Measurements from ENCODE around the gene SVEP1.
"Not testable (repeated sequence)": the region's sequence is repeated elsewhere in the genome, so short reads cannot be mapped to it uniquely, and the experiment has no call there.

Gene SVEP1

GRCh38 chr9:110579034-110579861 is at the start of gene SVEP1:
TSS of gene SVEP1 (minus strand) at chr9:110579741. CDS start at chr9:110579543, 198 bp downstream.
- no peak for DNase-seq (ENCODE audit: low spot score)

DNA sequence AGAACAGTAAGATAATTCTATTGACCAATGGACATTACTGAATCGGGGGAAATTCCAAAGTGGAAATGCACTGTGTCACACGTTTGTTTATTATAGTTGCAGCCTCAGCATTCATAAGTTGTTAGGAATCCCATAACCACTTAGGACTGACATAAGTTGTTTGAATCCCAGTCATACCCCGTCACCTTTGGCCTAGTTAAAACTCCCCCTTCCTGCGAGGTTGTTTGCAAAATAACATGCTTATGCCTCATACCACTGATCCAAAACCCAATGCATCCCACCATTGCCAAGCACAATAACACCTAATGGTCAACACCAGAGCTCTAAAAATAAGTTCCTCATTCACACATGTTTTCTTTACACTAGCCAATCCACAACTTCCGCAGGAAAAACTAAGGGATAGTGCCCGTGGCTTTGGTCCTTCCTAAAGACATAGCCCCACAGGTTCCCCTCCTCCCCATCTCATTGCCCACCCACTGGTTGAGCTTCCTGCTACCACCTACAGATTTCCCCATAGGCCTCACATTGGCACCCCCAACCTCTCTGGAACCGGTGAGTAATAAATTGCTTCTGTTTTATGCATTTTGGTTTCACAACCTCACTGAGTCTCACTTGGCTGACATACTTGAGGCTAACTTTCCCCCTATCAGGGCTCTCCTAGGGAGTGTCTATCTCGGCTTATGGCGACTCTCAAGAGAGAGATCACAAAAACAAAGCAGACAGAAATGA is 46.7 kb upstream of the SVEP1 start:
- DNase-seq (ENCODE audit: low spot score): no peak

DNA sequence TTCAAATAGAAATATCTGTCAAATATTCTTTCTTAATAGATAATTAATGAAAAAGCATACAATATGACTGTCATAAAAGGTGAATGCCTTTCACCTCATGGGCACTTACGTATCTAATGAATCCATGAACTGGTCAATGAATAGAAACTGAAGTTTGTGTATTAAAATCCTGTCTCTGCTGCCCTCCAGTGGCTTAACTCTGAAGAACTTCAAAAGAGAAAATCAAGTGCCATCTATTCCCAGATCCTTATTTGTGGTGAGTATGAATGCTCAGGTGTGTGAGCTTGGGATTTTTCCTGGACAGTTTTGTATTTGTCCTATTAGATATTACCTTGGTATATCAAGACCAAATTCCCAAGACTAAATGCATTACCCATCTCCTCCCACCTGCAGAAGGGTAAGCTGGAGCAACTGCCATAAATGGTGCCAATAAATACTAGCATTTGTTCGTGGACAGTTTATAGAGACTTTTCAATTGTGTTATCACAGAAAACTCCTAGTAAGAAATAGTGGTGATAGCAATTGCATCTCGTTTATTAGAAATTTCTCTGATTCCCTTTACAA is 44.0 kb upstream of the SVEP1 start:
- peak; percentile 6 for DNase-seq (ENCODE audit: low spot score)

DNA sequence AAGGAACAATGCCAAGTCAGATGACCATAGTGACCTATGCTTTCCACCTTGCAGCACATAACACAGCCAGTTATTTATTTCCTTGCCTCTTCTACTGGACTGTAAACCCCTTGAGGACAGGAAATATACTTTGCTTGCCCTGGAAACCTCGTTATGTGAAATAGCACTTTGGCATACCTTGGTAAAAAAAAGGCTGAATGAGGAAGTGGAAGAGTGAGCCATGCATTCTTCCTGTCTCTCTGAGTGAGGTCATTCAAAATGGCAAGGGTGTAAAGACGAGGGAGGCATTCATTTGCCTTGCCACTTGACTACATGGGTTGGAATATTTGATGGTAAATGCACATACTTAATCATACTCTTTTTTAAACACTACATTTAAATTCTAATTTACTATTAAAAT is 42.8 kb upstream of the SVEP1 start:
- no peak for DNase-seq (ENCODE audit: low spot score)

- no peak for DNase-seq (ENCODE audit: low spot score)
Observed at GRCh38 chr9:110620726-110621125, 41.2 kb upstream of the SVEP1 start.

GRCh38 chr9:110619831-110620230 is 40.3 kb upstream of the SVEP1 start:
- DNase-seq (ENCODE audit: low spot score): no peak

DNA sequence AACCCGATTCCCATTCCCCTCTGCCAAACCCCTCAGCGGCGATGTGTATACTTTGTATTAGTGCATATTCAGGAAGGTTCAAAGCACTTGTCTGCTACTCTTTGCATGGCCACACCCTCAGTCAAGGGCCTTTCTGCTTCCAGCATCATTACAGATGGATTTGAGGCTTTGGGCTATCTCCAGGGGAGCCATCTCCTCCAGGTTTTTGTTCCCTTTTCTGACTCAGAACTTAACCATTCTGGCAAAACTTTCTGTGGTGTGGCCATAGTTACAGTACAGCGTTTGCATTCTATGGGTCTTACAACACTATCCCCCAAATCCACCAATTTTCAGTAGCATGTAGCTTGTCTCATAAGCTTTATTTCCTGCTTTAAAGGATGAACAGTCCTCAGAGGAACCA is 36.0 kb upstream of the SVEP1 start:
- DNase-seq (ENCODE audit: low spot score): no peak

- DNase-seq (ENCODE audit: low spot score): not testable (repeated sequence)
Observed at GRCh38 chr9:110614576-110614975, 35.0 kb upstream of the SVEP1 start.

DNA sequence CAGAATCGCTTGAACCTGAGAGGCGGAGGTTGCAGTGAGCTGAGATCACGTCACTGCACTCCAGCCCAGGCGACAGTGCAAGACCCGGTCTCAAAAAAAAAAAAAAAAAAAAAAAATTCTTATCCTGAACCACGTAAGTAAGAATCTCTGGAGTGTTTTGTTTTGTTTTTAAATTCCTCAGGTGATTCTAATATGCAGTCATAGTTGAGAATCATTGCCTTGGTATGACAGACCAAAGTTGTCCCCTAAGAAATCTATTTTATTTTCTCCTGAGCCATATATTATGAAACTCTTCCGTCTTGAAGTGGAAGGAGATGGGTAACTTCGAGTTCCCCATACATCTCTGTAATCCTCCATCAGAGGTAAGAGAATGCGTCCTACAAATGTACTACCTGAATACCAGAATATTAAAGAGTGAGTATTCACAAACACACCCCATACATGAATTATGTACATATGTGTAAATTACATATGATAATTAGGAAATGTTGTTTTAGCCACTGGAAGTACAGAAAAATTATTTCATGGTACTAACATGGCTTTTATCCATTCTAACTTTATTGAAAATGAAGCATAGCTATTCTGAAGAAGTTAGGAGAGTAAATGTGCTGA is 26.7 kb upstream of the SVEP1 start:
- no peak for DNase-seq (ENCODE audit: low spot score)

GRCh38 chr9:110605565-110605964 is 26.0 kb upstream of the SVEP1 start:
- DNase-seq (ENCODE audit: low spot score): no peak

GRCh38 chr9:110604171-110604601 is 24.6 kb upstream of the SVEP1 start:
- no peak for DNase-seq (ENCODE audit: low spot score)

DNA sequence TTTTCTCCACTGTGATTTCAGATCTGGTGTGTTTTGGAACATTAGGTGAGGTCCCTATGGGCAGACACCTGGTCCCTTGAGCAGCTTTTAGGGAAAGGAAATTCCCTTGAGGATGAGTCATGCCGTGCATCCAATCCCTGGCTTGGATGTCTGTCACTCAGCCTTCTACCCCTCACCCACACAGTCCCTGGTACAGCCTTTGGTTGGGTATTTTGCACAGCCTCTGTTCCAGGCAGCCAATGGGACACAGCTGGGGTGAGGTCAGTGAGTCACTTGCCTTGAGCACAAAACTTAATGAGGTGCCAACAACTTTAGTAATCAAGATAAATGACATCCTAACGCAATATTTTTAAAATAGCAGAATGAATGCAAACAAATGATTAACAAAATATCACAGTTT is 22.7 kb upstream of the SVEP1 start:
- DNase-seq (ENCODE audit: low spot score): no peak

- DNase-seq (ENCODE audit: low spot score): no peak
Observed at GRCh38 chr9:110601098-110601497, 21.6 kb upstream of the SVEP1 start.

DNA sequence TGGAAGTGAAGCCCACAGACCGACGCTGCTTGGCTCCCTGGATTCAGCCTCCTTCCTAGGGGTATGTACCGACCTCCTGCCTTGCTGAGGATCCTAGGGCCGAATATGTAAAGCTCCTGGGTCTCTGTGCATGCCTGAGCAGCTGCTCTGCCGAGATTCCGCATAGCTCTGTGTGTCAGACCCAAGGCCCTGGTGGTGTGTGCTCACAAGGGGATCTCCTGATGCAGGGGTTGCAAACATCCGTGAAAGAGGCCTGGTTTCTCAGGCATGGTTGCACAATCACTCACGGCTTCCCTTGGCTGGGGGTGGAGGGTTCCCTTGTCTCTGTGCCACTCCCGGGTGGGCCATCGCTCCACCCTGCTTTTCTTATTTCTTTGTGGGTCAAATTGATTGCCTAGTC is 19.9 kb upstream of the SVEP1 start:
- no peak for DNase-seq (ENCODE audit: low spot score)

- no peak for DNase-seq (ENCODE audit: low spot score)
Observed at GRCh38 chr9:110592044-110592830, 12.7 kb upstream of the SVEP1 start.

- DNase-seq (ENCODE audit: low spot score): no peak
Observed at GRCh38 chr9:110591526-110591925, 12.0 kb upstream of the SVEP1 start.

GRCh38 chr9:110590816-110591215 is 11.3 kb upstream of the SVEP1 start:
- no peak for DNase-seq (ENCODE audit: low spot score)

- DNase-seq (ENCODE audit: low spot score): no peak
Observed at GRCh38 chr9:110588296-110588695, 8.8 kb upstream of the SVEP1 start.

- no peak for DNase-seq (ENCODE audit: low spot score)
Observed at GRCh38 chr9:110583237-110583636, 3.7 kb upstream of the SVEP1 start.

DNA sequence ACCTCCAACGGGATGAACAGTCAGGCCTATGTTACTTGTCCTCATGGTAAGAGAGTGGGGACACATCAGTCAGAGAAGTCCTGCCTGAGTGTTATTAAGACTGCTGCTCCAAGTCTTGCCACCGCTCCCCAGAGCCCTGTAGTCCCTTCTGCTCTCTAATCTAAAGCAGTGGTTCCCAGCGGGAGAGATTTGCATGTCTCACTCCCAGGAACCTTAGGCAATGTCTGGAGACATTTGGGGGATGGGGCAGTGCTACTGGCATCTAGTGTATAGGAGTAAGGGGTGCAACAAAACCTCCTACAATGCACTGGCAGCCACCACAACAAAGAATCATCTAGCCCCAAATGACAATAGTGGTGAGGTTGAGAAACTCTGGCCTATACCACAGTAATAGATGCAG is 2.6 kb upstream of the SVEP1 start:
- no peak for DNase-seq (ENCODE audit: low spot score)

DNA sequence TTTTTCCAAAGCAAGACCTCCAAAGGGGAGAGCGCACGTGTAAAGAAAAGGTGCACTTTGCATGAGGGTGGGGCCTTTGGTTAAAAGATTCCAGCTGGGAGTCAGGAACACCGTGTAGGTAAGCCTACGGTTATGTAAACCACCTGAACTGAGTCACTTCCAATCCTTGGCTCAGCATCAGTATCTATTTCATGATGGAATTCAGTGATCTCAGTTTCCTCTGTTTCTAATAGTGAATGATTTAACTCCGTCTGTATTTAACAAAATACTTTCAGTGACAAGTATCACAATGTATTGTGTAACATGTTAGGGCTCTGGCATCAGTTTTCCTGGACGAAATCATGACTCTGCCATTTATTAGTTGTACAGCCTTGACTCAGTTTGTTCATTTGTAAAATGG is 1.3 kb upstream of the SVEP1 start:
- DNase-seq (ENCODE audit: low spot score): no peak

GRCh38 chr9:110579862-110580219 is 300 bp upstream of the SVEP1 start:
- no peak for DNase-seq (ENCODE audit: low spot score)

Measured in CD4-positive, alpha-beta T cell treated with Interleukin-15 for 4 hours (primary cell).